T-helper 2 cell treated with Interferon-gamma antibody and Interleukin-4, amounts not matched to agents 100 ng/mL and 5 ng/mL, for 36 hours (primary cell): ENCODE measurements around the gene SLC25A28. TPM values are rescaled to one million over a fixed set of nuclear protein-coding genes. Genes with fewer than 3 reads are reported as not detected.

Experiments
- intact Hi-C: fragments of 100-400 bp; cut with micrococcal nuclease; formaldehyde crosslinking; loops from one replicate; pipeline ENCODE4 v1.15.1; 2023
- total RNA-seq: library from RNA; stranded (reverse); gene quantifications from 2 replicates; pipeline ENCODE4 v1.2.3, GENCODE V29; 2022

The SLC25A28 gene, protein sequence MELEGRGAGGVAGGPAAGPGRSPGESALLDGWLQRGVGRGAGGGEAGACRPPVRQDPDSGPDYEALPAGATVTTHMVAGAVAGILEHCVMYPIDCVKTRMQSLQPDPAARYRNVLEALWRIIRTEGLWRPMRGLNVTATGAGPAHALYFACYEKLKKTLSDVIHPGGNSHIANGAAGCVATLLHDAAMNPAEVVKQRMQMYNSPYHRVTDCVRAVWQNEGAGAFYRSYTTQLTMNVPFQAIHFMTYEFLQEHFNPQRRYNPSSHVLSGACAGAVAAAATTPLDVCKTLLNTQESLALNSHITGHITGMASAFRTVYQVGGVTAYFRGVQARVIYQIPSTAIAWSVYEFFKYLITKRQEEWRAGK
- total RNA-seq: 47.8 and 53.1 TPM in 2 replicates

DNA sequence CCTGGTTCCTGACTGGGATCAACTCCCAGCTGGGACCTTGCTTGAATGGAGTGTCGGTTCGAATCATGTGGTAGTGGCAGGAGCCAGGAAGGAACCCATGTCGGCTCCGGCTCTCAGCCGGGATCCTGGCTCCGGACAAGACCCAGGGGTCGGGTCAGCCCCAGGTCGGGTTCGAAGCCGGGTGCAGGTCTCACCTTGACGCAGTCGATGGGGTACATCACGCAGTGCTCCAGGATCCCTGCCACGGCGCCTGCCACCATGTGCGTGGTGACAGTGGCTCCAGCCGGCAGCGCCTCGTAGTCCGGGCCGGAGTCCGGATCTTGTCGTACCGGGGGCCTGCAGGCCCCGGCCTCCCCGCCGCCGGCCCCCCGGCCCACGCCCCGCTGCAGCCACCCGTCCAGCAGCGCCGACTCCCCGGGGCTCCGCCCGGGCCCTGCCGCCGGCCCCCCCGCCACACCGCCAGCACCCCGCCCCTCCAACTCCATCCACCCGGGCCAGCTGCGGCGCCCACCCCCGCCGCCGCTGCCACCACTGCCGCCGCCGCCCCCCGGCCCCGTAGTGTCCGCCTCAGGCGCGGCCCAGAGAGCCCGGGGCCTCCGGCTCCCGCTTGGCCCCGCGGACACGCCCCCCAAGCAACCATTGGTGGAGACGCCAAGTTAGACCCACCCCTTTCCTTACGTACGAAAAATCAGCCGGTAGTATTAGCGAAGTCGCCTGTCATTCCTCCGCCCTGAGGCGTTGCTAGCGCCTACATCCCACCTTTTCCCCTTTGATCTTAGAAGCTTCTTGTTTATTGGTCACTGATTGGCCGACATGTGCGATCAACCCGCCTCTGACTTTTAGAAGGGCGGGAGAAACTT, at the start of gene SLC25A28:
Gene SLC25A28, minus strand, starts transcription at position 589 of the 860 bp plus-strand sequence. Its CDS starts 104 bp downstream, at position 485.
- intact Hi-C loops: loop anchor here (1.0 to 5.0 kb wide), 6 partner anchors 39 to 1732 kb away; partner anchors contain the start of genes BTRC, COX15, CUTC and ENTPD7

DNA sequence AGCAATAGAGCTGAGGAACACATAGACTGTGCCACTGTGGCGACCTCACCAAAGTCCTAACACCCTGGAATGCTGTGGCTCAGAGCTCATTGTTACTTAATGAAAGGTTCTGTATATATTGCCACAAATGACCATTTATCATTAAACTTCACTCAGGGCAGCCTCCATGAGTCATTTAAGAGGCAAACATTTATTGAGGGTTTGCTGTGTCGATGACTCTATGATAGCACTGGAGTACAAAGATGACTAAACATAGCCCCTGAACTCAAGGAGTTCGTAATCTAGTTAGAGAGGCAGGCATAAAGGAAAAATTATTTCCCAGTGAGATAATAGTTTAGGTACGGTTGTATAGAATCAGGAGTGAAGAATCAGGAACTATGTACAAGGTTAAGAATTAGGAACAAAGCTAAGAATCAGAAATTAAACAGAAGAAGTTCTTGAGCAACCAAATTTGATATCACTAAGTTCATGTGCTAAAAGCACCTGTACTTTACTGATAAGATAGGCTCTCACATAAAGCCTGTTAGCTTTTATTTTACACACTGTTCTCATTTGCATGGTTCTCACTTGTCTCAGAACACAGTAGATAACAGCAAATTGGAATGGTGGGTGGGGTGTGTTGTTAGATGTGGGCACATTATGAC, 47.0 kb upstream of the SLC25A28 start:
- intact Hi-C loops: no loop called here

DNA sequence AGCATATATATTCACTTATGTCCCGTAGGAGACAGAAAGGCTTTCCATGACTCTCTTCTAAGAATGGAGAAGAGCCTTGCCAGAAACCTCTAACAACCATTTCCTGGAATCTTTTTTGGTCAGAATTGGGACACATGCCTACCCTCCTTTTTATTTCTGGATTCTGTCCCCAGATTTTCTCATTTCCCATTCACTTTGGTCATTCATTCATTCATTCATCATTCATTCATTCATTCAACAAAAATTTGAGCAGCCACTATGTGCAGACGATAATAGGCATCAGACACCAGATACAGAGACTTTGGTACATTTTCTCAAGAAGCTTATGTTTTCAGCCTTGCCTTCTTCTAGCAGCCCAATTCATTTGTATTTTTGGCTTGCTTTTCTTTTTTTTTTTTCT, 45.1 kb upstream of the SLC25A28 start:
- intact Hi-C loops: no loop called here

DNA sequence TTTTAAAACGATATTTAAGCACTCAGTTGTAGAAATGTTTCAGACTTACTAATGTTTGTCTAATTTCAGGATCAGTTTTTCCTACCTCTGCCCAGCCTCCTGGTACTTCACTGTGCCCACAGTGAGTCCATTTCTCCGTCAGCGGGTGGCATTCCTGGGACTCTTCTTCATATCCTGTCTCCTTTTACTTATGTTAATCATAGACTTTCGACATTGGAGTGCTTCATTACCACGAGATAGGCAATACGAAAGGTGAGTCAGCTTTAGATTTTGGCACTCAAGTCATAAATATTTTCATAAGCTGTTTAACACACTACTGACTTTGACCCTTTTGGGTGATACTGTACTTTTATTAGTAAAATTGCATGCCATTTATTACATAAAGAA, 41.1 kb upstream of the SLC25A28 start:
- intact Hi-C loops: no loop called here

DNA sequence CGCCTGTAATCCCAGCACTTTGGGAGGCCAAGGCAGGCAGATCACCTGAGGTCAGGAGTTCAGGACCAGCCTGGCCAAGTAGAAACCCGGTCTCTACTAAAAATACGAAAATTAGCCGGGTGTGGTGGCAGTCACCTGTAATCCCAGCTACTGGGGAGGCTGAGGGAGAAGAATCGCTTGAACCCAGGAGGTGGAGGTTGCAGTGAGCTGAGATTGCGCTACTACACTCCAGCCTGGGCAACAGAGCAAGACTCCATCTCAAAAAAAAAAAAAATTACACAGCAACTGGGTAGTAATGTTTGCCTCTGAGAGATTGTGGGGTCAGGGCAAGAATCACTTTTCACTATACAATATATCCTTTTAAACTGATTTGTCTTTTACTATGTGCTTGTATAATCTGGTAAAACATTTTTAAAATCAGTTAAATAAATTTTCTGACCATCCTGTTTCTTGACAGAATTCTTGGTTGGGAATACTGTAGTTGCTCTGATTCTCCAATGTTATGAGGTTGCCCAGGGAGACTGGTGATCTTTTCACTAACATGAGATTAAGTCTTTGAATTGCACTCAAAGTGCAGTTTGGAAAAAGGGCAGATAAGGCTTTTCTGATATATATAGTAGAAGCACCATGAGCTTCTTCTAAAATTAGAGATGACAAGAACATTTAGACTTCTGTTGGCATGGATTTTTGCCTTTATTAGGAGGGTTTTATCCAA, 40.6 kb upstream of the SLC25A28 start:
- intact Hi-C loops: no loop called here

DNA sequence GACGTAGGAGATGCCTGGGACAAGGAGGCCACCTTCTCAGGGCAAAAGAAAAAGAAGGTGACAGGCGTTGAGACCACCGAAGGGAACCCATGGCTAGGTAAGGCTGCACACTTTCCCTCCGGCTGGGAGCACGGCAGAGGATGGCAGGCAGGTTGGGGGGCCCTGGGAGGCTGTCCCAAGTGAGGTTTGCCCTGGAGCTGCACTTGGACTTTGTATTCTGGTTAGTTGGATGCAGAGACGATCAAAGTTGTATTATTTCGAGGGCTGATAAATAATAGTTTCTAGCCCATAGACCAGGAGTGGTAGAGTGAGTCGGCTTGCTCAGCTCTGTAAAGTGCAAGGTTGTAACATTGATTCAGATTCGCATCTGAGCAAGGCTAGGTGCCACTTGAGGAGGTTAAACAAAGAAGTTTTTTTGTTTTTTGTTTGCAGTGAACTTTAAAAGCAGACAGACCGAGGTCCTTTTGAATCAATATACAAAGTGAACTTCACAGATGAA, 39.7 kb upstream of the SLC25A28 start:
- intact Hi-C loops: loop anchor here (1.0 kb wide), 3 partner anchors 40 to 230 kb away; partner anchors contain the start of genes GOT1 and SLC25A28

DNA sequence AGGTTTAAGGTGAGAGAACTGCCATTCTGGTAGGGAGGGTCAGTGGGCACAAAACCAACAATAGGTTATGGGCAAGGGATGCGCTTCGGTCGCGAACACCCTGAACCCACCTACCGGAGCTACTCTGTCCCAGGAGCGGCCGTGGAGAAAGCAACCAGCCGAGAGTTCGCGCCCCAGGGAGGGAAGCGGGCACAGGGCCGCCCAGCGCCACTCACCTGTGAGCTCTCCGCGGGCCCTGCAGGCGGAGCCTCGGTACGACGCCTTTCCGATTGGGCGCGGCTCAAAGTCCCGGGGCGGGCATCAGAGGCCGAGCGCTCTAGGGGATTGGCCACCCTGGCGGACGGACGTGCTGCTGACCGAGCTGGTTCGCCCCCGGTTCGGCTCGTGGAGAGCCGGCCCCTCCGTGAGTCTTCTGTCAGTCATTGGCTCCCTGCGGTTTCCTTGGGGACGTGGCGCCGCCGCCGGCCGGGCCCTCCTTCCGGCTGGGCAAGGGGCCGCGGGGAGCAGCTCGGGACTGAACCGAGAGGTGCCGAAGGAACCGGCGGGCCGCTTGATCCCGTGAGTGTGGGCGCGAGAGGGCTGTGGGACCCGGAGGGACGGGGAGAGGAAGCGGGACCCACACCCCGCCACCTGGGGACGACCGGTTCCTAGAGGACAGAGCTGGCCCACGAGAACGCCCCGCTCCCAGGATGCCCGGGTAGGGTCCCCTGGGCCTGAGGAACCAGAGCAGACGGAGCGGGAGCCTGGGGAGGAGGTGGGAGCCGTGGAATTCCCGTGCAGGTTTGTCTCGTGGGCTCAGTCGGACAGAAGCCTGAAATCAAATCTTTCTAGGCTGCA, 39.0 kb upstream of the SLC25A28 start, which contains the start of gene ENTPD7:
Gene ENTPD7, plus strand, starts transcription at position 479 of the 837 bp plus-strand sequence. CDS start 448 bp downstream, outside the sequence.
- intact Hi-C loops: loop anchor here (1.0 kb wide), 3 partner anchors 39 to 229 kb away; partner anchors contain the start of genes GOT1 and SLC25A28

DNA sequence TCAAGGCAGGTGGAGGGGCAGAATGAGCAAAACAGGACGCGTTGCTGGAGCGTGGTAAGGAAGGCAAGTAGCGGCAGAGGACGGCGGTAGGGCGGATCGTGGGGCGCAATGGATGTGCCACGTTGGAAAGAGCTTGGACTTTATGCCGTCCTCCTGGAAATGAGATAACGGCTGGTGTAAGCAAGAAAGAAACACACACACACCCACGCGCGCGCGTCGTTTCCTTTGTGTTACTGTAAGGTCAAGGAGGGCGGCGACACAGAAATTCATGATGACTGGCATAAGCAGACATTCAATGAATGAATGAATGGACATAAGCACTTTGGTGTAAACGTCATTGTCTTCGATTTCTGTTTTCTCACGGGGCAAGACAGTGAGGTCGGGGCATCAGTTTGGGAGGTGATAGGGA, 38.4 kb upstream of the SLC25A28 start:
- intact Hi-C loops: loop anchor here (1.0 kb wide), 3 partner anchors 38 to 228 kb away; partner anchors contain the start of genes GOT1 and SLC25A28

DNA sequence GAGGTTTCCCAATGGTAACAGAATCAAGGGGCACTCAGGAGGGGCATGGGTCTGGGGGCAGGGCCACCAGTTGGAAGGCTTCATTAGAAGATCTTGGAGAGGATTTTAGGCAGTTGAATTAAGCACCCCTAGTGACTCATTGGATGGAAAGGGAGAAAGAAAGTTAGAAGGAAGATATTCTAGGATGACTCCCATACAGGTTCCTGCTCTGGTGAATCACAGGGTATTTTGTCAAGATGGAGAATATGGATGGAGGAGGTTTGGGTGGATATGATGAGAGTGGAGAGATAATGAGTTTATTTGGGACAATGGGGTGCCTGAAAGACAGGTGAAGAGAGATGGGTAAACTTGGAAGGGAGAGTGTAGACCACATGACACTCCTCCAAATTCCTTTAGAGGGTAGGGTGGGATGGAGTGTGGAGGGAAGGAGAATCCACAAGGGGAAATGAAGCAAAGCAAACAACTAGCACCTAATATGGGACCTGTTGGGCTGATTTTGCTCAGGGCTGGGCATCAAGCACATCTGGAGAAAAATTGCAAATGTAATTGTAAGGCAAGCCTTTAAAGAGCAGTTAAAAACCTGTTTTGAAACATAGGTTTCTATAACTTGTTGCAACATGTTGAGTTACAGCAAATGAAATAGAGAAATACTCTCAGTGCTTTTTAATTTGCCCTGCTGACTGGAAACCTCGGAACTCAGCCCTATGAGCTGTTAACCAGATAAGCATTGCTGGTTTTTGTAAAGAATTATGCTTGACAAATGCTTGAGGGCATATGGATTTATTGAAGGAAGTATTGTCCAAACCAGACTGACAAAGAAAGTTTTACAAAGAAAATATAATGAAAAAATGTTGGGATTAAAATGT, 36.2 kb upstream of the SLC25A28 start:
- intact Hi-C loops: no loop called here

DNA sequence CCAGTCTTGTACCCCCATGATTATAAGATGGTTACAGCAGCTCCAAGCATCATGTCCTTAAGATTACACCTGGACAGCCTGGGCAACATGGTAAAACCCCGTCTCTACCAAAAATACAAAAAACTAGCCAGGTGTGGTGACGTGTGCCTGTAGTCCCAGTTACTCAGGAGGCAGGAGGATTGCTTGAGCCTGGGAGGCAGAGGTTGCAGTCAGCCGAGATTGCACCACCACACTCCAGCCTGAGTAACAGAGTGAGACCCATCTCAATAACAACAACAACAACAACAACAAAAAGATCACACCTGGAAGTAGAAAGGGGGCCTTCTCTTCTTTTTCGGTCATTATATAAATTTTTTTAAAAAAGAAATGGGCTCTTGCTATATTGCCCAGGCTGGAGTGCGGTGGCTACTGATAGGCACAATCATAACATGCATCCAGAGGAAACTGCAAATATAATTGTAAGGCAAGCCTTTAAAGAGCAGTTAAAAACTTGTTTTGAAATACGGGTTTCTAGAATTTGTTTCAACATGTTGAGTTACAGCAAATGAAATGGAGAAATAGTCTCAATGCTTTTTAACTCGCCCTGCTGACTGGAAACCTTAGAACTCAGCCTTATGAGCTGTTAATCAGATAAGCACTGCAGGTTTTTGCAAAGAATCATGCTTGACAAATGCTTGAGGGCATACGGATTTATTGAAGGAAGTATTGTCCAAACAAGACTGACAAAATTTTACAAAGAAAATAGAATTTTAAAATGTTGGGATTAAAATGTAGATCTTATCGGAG, 34.3 kb upstream of the SLC25A28 start:
- intact Hi-C loops: no loop called here

DNA sequence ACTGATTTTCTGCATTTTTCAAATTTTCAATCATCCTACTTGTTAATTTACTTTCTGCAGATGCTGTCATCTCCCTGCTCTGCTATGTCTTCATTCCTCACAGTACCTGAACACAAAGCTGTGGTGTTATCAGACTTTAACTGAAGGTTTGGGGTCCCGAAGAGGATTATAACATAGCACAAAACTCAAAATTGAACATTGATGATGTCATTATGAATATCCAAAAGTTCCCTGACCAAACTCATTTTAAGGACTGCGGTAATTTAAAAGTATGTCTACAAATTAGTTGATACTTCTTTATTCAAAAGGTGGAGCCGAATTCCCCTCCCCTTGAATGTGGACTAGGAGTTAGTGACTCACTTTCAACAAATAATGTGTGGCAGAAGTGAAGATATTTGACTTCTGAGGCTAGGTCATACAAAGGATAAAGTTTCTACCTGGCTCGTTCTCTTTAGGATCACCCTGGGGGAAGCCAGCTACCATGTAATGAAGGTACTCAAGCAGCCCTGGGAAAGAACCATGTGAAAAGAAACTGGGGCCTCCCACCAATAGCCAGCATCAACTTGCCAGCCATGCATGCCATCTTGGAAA, 32.7 kb upstream of the SLC25A28 start:
- intact Hi-C loops: no loop called here

DNA sequence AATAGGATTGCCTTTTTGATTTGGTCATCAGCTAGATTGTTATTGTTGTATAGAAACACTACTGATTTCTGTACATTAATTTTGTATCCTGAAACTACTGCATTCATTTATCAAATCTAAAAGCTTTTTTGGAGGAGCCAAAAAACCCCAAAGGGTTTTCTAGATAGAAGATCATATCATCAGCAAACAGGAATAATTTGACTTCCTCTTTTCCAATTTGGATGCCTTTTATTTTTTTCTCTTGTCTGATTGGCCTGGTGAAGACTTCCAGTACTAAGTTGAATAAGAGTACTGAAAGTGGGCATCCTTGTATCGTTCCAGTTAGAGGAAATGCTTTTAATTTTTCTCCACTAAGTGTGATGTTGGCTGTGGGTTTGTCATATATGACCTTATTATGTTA, 28.5 kb upstream of the SLC25A28 start:
- intact Hi-C loops: no loop called here

DNA sequence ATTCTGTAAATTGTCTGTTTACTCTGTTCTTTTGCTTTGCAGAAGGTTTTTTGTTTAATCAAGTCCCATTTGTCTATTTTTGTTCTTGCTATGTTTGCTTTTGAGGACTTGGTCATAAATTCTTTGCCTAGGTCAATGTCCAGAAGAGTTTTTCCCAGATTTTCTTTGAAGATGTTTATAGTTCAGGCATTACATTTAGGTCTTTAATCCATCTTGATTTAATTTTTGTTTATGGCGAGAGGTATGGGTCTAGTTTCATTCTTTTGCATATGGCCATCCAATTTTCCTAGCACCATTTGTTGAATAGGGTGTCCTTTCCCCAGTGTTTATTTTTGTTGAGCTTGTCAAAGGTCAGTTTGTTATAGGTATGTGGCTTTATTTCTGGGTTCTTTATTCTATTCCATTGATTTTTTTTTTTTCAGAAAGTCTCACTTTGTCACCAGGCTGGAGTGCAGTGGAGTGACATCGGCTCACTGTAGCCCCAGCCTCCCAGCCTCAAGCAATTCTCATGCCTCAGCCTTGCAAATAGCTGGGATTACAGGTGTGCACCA, 27.4 kb upstream of the SLC25A28 start:
- intact Hi-C loops: no loop called here

DNA sequence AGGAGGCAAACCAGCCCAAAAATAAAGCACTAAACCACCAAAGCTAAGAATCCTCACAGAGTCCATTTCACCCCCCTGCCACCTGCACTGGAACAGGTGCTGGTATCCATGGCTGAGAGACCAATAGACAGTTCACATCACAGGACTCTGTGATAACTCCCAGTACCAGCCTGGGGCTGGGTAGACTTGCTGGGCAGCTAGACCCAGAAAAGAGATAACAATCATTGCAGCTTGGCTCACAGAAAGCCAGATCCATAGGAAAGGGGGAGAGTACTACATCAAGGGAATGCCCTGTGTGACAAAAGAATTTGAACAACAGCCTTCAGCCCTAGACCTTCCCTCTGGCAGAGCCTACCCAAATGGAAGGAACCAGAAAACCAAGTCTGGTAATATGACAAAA, 13.6 kb upstream of the SLC25A28 start:
- intact Hi-C loops: no loop called here

DNA sequence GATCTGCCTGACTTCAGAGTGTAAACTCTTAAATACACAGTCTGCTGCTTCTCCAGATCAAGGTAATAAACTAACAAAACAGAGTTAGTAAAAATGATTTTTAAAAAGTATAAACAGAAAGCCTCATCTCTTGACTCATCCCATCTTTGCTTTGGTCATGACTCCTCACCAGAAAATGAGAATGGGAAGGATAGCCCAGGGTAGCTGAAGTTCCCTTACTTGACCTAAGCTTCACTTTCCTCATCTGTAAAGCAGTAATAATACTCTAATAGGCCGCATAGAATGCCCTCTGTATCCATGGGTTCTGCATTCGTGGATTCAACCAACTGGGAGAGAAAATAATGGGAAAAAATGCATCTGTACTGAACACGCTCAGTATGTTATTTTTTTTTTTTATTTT, 11.3 kb upstream of the SLC25A28 start:
- intact Hi-C loops: no loop called here

DNA sequence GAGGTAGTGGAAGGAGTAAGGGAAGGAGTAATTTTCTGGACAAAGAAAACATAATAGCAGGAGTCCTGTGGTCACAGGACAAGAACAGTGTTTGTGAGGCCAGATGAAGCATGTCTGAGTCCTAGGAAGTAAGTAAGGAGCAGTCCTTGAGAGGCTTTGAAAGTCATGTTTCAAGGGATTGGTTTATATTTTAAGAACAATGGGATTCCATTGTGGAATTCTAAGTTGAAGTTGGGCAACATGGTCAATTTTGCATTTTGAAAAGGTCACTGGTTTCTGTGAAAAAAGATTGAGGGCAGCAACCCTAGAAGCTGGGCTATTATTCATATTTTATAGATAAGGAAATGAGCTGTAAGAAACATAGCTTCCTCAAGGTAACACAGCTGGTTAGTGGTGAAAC, 10.8 kb upstream of the SLC25A28 start:
- intact Hi-C loops: loop anchor here (1.0 kb wide), 1 partner anchor 80 kb away; no protein-coding TSS in a partner anchor

DNA sequence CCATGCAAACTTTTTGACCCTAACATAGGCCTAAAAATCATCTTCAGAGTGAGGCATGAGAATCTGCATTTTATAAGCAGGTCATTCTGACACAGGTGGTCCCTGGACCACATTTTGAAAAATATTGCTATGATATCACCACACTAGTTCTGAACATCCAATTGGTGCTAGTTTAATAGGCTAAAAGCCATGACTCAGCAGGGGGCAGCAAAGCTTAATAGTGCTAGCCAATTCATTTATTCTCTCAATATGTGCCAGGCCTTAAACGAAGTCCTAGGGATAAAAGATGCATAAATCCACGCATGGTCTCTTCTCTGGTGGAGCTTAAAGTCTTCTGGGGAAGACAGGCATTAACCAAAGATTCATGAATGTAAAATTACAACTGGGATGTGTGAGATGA, 10.2 kb upstream of the SLC25A28 start:
- intact Hi-C loops: loop anchor here (1.0 kb wide), 1 partner anchor 81 kb away; no protein-coding TSS in a partner anchor
